Right renal pelvis (tissue), 4 donors: ENCODE data around the gene TXLNG. TPM values are rescaled to one million over a fixed set of nuclear protein-coding genes. Genes with fewer than 3 reads are reported as not detected.
"Not testable (repeated sequence)": the region's sequence is repeated elsewhere in the genome, so short reads cannot be mapped to it uniquely, and the experiment has no call there.

Experiments used
- DNase-seq, 4 donors: peaks; one replicate each; pipeline ENCODE4 v3.0.0-alpha.2; 2013; ENCODE audit warnings: low read depth in 4 of 4, low spot score in 3 of 4, missing footprints in 1 of 4
- polyA plus RNA-seq, 4 donors: library from polyadenylated mRNA; unstranded; fragments of 120-200 nt; gene quantifications; one replicate each; pipeline ENCODE4 v1.2.1, GENCODE V29; 2013; ENCODE audit not compliant: insufficient read length in 4 of 4

The TXLNG gene
- polyA plus RNA-seq = 10 to 100 TPM; 14.2 to 17.7 (median 16.2) TPM

DNA sequence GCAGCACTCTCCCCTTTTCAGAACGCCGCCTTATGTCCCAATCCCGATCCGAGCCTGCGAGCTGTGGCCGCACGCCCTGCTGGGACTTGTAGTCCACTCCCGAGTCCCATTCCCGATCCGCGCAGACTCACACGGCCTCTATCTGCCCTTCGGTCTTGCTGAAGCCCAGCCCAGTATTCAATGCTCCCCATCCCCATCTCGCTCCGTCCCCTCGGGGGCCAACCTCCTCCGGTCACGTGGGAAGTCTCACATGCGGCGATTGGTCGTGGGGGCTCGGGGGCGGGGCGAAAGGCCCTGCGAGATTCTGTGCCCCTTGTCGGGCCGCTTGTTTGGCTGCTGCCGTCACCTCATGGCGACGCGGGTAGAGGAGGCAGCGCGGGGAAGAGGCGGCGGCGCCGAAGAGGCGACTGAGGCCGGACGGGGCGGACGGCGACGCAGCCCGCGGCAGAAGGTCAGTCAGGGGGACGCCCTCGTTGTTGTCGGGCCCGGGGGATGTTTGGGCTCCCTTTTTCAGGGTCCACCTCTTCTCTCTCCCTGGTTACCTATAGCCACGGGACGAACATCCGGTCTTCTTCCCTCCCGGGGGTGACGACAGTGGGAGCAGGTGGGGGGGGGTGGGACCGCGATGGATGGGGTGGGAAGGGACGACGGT, at the start of gene TXLNG:
Gene TXLNG, plus strand, starts transcription at position 328 of the 652 bp plus-strand sequence. Its CDS starts 22 bp downstream, at position 350.
- peak; percentile 75 to 92 (median 92) for DNase-seq

DNA sequence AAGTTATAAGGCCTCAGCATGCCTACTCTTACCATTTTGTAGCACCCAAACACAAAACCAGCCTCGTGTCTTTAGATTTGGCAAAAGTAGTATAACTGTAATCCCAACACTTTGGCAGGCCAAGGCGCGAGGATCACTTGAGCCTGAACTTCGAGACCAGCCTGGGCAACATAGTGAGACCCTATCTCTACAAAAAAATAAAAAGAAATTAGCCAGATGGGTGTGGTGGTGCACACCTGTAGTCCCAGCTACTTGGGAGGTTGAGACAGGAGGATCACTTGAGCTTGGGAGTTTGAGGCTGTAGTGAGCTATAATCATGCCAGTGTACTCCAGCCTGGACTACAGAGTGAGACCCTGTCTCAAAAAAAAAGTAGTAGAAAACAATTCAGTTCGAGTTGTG, 49.2 kb upstream of the TXLNG start:
- DNase-seq = no peak

- DNase-seq = no peak
Measured at GRCh38 chrX:16739574-16739973, 46.7 kb upstream of the TXLNG start.

- DNase-seq = no peak
Measured at GRCh38 chrX:16743604-16744325, 42.5 kb upstream of the TXLNG start.

- DNase-seq = no peak
Measured at GRCh38 chrX:16745102-16745501, 41.2 kb upstream of the TXLNG start.

DNA sequence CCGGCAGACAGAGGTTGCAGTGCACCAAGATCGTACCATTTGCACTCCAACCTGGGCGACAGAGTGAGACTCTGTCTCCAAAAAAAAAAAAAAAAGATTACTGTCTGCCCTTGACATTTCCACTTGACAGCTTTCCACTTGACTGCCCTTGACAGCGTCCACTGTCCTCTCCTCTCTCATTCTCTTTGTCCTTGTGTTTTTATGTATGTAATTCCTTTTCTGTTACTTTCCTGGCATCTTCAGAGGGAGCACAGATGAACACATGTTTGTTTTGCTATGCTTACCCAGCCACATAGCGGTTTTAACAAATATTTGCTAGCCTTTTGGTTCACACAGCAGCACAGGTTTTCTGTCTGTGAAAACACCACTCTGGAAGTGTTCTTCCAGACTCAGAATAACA, 40.6 kb upstream of the TXLNG start:
- no peak for DNase-seq

DNA sequence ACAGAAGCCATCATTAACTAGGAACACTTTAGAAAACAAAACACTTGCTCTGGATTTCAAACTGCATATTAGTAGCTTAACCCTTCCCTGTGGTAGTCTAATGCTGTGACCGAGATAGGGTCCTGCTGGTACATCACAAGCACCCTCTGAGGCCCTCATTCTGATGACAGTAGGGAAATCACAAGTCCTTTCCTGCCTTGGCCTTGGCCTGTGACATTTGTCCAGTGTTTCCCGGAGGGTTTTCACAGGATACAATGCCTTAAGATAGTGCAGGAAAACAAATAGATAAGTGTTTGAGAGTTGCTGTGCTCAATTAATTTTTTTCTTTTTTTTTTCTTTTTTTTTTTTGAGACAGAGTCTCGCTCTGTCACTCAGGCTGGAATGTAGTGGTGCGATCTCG, 37.8 kb upstream of the TXLNG start:
- no peak for DNase-seq

GRCh38 chrX:16750136-16750535, 36.1 kb upstream of the TXLNG start:
- DNase-seq = no peak

DNA sequence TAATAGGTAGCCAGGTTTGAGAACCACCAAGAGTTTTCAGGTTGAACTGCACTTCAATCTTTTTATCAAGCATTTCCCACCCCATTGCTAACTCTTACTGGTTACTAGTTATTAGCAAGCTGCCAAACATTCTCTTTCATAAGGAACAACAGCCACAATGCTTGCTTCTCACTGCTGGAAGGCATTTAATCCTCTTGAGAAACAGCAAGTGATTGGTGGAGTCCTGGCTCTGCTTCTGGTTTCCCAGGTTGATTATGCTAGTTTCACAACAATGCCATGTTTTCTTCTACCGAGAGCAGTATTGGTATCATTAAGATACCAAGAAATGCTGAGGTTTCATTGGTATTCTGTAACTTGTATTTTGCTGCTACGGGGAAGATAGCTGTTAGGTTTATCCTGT, 32.2 kb upstream of the TXLNG start:
- DNase-seq = no peak

DNA sequence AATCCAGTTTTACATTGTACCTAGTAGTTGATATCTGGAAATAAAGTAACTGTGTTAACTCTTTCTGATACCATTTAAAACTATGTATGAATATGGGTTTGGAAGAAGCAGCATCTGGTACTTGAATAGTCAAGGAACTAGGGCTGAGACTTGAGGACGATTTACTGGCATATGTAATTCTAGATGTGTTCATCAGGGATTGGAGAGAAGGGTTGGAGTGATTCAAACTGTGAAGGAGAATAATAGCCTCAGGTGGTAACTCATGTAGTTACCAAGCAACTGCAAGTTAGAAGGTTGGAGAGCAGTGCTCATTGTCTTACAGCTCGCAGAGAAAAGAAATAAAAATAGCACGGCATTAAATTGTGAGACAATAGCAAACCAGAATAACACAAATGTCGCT, 29.5 kb upstream of the TXLNG start:
- DNase-seq = no peak

DNA sequence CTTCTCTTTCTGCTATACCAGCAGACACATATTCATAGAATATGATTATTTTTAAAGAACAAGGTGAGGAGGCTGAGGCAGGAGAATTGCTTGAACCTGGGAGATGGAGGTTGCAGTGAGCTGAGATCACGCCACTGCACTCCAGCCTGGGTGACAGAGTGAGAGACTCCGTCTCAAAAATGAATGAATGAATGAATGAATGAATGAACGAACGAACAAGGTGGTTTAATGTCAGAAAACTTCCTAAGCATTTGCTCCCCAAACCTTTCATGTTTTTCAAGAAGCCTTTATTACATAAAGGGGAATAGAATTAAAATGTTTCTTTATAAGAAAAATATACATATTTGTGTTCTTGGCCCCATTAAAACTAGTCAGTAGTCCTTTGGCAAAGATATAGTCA, 24.8 kb upstream of the TXLNG start:
- not testable (repeated sequence) for DNase-seq

GRCh38 chrX:16762579-16762978, 23.7 kb upstream of the TXLNG start:
- no peak for DNase-seq

DNA sequence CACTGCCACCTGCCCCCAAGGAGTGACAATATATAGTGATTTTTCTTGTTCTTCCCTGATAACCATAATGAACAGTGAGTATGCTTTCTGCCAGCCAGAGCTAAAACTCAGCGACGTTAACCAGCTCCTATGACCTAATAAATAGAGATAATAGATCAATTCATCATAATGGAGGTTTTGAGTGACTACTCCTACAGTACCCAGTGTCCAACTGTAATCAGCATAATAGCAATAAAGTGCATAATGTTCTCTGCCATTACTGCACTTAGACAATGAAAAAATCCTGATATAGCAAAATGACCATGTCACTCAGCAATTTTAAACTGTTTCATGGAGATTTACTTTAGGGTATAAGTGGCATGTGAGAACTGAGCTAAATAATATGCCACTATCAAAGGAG, 20.7 kb upstream of the TXLNG start:
- DNase-seq = no peak

- no peak for DNase-seq
Measured at GRCh38 chrX:16770970-16771482, 15.2 kb upstream of the TXLNG start.

DNA sequence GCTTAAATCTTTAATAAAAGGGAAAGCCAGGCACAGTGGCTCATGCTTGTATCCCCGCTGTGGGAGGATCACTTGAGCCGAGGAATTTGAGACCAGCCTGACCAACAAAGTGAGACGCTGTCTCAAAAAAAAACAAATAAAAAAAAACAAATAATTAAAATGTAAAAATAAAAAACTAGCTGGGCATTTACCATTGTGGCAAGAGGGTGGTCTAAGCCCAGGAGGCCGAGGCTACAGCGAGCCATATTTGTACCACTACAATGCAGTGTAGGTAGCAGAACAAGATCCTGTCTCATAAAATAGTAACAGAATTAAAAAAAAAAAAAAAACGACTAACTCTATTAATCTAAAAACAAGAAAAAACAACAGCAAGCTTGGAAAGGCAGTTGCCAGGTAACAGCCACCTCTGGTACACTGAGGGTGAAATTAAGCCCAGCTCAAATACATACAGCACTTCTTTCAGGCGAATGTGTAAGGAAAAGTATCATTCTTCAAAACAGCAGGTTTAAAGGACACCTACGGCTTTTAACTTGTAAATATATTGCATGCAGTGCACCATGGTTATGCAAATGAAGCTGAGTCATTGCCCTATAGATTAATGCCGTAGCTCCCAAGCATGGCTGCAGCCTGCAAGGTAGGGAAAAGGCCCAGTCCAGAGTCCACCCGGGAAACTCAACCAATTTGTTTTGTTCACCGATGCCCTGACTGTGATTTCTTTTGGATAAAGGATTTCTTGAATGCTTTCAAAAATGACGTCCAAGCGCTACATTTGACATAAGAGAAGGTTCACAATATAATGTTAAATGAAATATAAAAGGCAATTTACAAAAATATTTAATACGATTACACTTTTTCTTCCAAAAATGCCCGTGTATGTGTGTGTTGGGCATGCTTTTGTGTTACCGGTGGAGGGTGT, 14.5 kb upstream of the TXLNG start:
- DNase-seq = peak in 1 of 4 donors; percentile 28

- no peak for DNase-seq
Measured at GRCh38 chrX:16772460-16772859, 13.8 kb upstream of the TXLNG start.

DNA sequence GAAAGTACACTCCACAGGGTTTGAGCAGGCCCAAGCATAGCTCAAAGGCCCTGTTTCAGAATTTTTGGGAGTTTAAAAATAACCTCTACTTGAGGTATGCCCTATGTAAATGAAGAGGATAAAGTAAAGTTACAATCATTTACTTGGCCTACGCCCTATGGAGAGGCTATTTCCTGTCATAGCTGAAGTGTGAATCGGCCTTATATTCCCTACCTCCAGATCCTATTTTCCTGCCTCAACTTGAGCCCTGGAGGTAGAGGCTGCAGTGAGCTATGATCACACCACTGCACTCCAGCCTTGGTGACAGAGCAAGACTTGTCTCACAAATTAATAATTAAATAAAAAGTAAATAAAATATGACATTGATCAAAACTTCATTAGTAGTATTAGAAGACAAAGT, 11.5 kb upstream of the TXLNG start:
- DNase-seq = no peak

GRCh38 chrX:16778545-16778944, 7.7 kb upstream of the TXLNG start:
- DNase-seq = no peak

DNA sequence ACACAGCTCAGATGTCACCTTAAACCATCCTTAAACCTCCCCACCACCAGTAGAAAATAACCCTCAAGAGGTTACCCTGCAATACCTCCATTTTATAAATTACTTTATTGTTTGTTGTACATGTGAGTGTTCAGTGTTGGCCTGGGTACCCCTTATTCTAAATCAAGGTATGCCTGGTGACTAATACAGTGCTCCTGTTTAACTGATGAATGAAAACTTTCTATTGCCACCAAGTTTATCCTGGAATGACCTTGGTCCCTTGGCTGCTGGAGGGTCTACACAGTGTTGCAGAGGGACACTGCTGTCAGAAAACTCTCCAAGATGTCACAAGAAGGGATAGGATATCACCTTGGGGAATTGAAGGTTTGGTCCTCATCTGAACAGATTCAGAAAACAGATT, 7.3 kb upstream of the TXLNG start:
- no peak for DNase-seq

- not testable (repeated sequence) for DNase-seq
Measured at GRCh38 chrX:16779815-16780214, 6.5 kb upstream of the TXLNG start.

- DNase-seq = no peak
Measured at GRCh38 chrX:16783452-16783851, 2.8 kb upstream of the TXLNG start.
